ENCODE data around the gene POU4F1.

POU4F1 gene

DNA sequence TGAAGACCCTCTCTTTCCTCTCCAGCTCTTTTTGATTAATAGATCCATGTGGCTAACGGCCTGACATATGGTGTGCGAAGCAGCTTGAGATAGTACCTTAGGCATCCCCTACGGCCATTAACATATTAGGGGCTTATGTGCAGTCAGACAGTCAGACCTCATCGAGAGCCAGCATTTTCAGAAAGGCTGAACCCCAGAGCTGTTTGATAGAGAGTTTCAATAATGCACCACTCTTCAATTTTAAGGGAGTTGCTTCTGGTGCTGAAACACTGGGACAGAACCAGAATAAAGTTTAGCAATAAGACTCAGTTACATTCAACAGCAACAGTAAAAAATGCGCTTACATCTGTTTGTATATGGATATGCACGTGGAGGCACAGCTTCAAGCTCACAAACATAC lies 10.8 kb downstream of the POU4F1 start:
- no peak for DNase-seq (ENCODE audit: low spot score)

DNA sequence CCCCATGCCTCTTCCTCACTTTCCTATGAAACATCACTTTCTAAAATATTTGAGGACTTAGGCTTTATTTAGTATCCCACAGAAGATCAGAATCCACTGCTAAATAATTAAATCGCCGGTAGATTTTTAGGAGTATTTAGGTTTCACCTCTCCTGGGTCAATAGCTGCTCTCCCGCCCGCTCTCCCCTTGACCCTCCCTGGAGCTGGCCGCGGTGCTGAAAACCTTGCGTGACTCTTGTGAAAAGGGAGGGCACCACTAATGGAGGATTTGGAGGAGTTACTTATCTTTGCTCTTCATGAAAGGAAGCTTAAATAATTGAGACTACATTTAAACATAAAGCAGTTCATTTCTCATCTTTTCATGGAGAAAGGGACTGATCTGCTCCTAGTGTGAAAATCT lies 14.1 kb downstream of the POU4F1 start:
- DNase-seq (ENCODE audit: low spot score): no peak

DNA sequence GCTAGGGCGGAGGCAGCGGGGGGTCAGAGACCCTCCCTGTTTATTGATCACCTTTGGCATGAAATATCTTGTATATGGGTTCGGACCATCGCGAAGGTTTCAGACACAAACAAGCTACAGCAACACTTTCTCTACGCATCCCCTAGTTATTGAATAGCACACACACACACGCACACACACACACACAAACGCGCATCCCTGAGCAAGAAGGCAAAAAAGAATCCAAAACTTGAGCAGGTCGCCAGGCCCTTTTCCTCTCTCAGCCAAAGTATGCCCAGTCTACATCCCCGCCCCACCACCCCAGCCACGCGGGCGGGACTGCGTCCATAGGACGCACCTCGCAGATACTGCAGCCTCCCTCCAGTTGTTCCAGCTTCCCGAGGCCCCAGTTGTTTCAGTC lies 16.0 kb downstream of the POU4F1 start:
- DNase-seq (ENCODE audit: low spot score): no peak

DNA sequence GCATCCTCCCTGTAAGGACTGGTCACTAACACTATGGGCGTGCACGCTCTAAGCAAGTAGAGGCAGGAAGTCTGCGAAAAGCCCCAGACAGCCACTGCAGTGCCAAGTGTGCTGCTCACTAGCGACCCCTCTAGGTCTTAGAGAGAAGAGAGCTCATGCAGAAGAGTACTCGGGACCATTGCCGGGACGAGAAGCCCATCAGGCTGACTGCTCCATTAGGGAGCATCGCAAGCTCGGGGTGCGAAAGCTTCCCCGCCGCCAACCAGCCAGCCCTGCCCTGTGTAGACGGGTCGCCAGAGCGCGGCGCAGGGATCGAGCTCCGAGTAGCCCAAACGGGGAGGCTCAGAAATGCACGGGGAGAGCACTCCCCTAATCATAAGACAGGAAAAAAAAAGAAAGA lies 16.6 kb downstream of the POU4F1 start:
- DNase-seq (ENCODE audit: low spot score): no peak

DNA sequence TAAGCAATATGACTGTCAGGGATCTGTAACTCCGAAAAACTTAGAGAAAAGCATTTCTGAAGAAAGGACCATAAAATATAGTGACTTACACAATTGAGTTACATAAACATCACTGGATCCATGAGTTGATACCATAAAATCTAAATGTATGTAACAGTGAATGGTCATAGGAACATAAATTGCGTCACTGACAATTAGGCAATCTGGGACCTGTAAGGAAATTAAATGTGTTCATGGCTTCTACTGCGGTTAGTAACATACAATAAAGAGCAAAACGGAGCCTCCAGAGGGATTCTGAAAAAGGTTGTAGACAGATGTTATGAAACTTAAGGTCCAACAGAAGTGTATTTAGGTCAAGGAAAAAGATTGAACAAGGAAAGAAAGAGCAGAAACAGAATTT lies 27.1 kb downstream of the POU4F1 start:
- DNase-seq (ENCODE audit: low spot score): no peak

DNA sequence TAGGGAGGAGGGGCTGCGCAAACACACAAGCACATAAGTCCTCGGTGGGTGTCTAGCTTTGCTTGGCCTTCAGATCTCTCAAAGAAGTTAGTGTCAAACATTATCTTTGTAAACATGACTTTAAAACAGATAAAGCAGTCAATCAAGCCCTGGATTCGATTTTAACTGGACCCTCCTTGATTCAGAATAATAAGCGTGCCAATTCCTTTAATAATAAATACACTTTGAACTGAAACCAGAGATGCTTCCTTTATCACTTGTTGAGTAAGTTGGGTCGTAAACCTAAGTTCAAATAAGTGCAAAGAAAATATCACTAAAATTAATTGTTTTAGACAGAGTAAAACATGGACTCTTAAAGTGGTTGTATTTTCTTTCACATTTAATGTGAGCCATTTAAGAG lies 30.9 kb downstream of the POU4F1 start:
- DNase-seq (ENCODE audit: low spot score): no peak

DNA sequence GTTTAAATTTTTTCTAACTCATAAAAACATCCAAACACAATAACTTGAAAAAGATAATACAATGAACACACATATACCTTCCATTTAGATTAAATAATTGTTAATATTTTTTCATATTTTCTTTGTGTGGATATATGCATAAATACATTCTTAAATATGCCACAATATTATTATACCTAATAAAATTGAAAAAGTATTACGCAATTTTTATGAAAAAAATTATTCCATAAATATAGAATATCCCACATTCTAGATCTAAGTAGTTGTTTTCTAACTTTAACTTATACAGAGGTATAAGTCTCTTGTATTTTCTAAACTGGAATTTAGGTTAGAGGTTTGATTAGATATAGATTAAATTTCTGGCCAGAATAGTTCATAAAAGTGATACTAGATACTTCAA lies 34.3 kb downstream of the POU4F1 start:
- no peak for DNase-seq (ENCODE audit: low spot score)

DNA sequence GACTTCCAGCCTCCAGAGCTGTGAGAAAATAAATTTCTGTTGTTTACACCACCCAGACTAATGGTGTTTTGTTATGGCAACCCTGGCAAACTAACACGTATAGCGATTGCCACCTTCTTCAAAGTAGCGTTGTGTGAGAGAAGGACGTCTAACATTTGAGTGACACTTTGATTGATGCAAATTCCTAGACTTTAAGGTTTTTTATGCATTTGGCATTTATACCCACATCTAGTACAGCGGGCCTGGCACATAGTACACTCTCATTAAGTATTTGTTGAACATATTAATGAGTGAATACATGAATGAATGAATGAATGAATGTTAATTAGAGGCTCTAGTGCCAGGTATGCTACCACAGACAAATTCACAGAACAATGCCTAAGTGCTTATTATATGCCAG lies 36.7 kb downstream of the POU4F1 start:
- DNase-seq (ENCODE audit: low spot score): no peak

DNA sequence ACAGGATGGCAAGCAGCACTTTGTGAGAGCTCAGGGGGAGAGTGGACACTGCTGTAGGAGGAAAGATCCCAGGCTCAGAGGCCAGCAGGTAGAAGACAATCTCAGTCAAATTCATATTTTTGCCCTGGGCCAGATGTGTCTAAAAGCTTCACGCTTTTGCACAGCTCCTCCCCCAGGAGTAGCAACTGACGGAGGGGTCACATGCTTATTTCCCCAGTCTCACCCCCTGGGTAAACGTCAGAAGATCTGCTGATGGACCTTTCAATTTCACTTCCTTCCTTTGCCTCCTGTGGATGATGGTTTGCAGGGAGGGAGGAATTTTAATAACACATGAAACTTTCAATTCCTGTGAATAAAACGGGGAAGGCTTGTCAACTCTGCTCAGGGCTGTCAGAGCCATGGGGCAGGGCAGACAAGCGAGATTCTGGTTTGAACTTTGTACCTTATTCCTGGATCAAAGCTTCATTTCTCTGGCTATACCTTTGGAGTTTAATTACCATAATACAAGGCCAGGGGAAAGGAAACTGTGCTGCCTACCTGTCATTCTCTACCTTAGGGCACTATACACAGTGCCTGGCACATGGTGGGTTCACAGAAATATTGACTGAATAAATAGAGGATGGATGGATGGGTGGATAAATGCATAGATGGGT lies 41.0 kb downstream of the POU4F1 start:
- no peak for DNase-seq (ENCODE audit: low spot score)

Data from pons (tissue), 1 donor.